GM12864 (cell line): ENCODE results near the gene OR6Y1.

Experiments
- DNase-seq: peaks from one replicate; pipeline ENCODE4 v3.0.0-alpha.2; 2011; ENCODE audit warnings: low read depth
- H3K4me3 ChIP-seq: 2 replicates; pipeline ENCODE4 v1.5.1; 2011; ENCODE audit warnings: mild to moderate bottlenecking, low read depth, low read length, control low read depth
- CTCF ChIP-seq: IDR thresholded peaks from 2 replicates; pipeline ENCODE4 v1.5.1; 2011; ENCODE audit warnings: low read depth, mild to moderate bottlenecking, moderate library complexity, low read length, control low read depth, inconsistent platforms; ENCODE audit errors: missing control alignments

The OR6Y1 gene, protein sequence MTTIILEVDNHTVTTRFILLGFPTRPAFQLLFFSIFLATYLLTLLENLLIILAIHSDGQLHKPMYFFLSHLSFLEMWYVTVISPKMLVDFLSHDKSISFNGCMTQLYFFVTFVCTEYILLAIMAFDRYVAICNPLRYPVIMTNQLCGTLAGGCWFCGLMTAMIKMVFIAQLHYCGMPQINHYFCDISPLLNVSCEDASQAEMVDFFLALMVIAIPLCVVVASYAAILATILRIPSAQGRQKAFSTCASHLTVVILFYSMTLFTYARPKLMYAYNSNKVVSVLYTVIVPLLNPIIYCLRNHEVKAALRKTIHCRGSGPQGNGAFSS

DNA sequence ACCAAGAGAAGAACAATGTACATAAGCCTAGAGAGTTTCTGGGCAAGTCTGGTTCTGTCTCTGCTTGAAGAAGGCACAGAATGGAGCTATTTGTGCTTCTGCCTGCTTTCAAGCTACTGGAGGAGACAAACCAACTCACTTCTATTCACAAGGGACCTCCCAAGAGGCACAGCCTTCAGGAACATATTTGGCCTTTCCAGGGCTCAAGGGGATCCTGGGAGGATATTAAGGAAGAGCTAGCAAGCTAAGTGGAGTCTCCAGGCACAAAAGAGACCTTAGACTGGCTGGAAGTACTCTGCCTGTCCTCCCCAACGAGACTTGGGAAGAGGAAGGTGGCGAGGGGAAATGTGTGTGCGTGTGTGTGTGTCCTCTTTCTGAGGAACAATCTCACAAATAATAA lies at the start of gene OR6Y1:
Gene OR6Y1 (minus strand): TSS at position 54 of the 400 bp plus-strand sequence. CDS start 6,300 bp downstream, outside the sequence.
- no peak for DNase-seq
- H3K4me3 ChIP-seq = no peak within 1 kb of the TSS
- TF ChIP-seq CTCF = no peak

- TF ChIP-seq CTCF = no peak
- no peak for DNase-seq
- no peak overlapping the region for H3K4me3 ChIP-seq
These were observed 46.5 kb upstream of the OR6Y1 start for GRCh38 chr1:158600735-158601134.

- TF ChIP-seq CTCF = no peak
- DNase-seq = no peak
- H3K4me3 ChIP-seq = no peak overlapping the region
These were observed 32.7 kb upstream of the OR6Y1 start for GRCh38 chr1:158586942-158587341.

- H3K4me3 ChIP-seq = no peak overlapping the region
- TF ChIP-seq CTCF = no peak
- DNase-seq = no peak
These were observed 29.8 kb upstream of the OR6Y1 start for GRCh38 chr1:158583962-158584361.

- no peak for DNase-seq
- no peak for TF ChIP-seq CTCF
- no peak within 1 kb of the TSS for H3K4me3 ChIP-seq
These were observed 25.5 kb upstream of the OR6Y1 start, which contains the start of gene OR10X1 for GRCh38 chr1:158579733-158580132. Gene OR10X1 (minus strand): TSS chr1:158579899. CDS start chr1:158579899, 0 bp downstream.

DNA sequence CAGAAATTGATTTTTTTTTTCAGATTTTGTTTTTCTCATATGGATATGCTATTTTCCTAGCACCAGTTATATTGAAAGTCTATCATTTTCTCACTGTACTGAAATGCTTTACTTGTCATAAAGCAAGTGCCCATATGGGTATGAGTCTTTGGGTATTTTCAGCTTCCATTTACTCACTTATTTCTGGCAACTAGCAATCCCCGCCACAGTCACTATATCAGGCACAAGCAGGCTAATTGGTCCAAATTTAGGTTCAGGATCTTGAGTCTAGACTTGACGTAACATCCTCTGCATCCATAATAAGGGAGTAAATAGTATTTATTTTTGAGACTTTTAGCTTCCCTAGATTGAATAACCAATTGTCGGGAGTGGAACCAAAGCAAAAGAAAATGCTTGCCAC lies 23.4 kb upstream of the OR6Y1 start:
- no peak overlapping the region for H3K4me3 ChIP-seq
- TF ChIP-seq CTCF = no peak
- no peak for DNase-seq

DNA sequence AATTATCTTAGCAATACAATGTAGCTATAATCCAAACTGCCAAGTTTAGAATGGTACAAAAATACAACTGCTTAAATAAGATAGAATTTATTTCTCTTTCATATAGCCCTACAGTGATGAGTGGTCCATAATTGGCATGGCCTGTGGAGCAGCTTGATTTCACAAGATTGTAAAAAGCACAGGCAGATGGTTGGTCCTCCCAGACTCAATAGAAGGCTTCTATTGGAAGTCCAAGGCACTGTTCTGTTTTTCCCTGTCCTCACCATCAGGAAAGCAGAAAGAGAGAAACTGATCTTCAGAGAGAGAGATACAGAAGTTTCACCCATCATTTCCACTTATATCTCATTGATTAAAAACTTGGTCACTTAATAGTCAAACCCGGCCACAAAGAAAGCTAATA lies 18.0 kb upstream of the OR6Y1 start:
- H3K4me3 ChIP-seq = no peak overlapping the region
- no peak for TF ChIP-seq CTCF
- no peak for DNase-seq
